DMS79 (cell line): ENCODE measurements around the gene S100A1.
A peak's percentile ranks its signal among the peaks of the same experiment; 100 is the strongest.

ENCODE experiments used
- DNase-seq: peaks from one replicate; lab custom pipeline; 2025; lab: John Stamatoyannopoulos, UW

The S100A1 gene

DNA sequence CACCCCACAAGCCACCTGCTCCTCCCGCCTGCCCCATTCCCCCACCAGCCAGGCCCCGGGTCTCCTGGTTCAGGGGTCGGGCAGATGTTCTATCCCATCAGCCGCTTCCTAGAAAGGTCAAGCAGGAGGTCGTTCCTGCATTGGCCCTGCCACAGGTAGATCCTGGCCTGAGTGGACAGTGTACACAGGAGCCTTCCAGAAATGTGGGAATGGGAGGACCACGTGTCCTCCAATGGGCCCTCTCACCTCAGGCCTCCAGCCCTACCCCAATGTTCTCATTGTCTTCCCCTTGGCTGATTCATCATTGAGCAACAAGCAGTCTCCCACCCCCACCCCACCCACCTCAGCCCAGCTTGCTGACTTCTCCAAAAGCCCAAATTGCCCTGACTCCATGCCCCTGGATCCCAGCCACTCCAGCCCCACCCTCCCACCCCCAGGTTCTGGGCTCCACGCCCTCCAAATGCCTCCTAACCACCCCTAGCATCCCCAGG lies 17.4 kb upstream of the S100A1 start:
- no peak for DNase-seq

DNA sequence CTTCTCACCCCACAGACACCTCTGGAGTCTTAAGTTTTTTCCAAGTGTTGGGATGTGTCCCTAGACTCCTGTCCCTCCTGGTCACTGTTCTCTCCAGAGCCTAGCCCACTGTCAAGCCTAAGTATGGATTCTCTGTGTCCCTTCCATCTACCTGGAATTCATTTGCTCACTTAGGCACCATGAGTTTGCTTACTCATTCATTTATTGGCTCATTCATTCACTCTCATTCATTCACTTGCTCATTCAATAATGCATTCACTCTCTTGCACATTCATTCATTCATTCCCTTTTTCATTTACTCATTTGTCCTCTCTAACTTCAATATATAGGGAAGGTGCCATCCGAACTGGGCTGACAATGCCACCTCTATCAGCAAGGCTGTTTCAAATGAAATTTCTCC lies 16.9 kb upstream of the S100A1 start:
- no peak for DNase-seq

DNA sequence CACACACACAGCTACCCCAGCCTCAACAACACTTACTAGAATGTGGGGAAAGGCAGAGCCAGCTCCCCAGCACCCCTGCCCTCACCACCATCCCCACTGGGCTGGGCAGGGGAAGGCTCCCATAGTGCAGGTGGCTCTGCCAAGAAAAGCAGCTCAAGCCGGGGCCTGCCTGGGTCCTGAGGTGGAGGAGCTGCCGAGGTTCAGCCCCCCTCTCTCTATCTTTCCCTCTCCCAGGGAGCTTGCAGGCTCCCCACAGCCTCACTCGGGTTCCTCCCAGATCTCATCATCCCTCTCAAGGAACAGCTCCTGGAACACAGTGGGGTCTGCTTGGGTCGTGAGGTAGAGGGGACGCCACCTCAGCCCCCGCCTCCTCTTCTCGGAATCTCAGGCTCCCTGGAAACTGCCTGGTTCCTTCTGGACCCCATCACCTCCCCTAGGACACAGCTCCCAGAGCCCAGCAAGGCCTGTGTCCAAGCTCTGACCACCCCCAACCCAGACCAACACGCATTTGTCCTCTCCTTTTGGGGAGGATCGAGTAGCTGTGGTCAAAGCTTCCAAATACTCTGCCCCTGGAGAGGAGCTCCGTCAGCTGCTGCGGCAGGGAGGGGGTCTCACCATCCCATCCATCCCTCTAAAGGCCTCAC lies 16.0 kb upstream of the S100A1 start:
- no peak for DNase-seq

DNA sequence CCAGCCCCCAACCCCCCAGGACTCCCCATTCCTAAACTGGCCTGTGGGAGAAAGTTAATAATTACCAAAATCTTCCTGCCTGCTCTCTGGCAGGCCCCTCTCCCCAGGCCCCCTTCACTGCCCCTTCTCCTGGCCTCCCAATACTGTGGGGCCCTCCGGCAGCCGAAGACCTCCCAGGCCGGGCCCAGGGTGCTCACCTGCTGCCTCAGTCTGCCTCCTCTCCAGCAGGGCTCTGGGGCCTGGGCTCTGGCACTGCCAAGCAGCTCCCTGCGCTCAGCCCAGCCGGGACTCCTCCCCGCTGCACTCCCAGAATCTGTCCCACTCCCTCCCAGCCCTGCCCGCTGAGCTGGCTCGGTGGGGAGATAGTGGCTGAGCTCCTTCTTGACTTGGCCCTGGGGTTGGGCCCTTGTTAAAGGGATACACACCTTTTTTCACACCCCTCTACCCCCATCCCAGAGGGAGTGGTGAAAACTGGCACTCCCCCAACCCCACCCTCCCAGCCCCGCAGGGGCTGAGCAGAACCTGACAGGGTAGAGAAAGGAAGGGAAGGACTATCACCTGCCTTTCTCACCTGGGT lies 15.4 kb upstream of the S100A1 start, which contains the start of gene S100A16:
Gene S100A16, minus strand, starts transcription at position 383 of the 577 bp plus-strand sequence. CDS start 4,986 bp downstream, outside the sequence.
- no peak for DNase-seq

DNA sequence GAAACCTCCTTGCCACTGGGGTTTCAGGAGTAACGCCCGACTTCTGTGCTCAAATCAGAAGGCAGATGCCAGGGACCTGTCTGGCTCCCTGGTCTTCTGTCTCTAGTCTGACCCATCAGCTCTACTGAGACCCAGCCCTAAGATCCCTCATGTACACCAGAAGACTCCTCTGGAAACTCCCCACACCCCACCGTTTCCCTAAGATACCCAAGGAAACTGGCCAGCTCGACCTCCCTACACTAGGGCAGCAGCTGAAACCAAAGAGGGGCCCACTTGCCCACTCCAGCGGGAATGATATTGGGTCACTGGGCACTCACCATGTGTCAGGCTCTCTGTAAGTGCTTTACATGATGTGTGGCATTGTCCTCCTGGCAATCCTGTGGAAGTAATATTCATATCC lies 14.8 kb upstream of the S100A1 start:
- DNase-seq, result no peak

DNA sequence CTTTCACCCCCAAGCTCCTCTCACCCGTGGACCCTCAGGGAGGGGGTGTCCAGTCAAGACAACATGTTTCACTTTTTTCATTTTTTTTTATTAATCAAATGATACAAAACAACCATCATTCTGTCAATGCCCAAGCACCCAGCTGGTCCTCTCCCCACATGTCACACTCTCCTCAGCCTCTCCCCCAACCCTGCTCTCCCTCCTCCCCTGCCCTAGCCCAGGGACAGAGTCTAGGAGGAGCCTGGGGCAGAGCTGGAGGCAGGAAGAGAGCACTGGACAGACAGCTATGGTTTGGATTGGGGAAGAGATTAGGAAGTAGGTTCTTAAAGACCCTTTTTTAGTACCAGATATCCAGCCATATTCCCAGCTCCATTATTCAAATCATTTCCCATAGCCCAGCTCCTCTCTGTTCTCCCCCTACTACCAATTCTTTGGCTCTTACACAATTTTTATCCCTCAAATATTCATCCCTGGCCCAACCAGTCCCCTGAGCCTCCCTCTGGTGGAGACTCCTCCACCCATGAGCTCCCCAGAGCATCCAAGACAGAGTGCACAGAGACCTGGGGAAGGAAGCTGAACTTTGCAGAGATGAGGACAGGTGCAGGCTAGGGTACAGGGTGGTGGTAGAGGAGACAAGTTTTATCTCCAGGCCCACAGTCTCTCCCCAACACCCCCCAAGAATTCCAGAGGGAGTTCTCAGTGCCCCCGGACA lies 13.9 kb upstream of the S100A1 start:
- no peak for DNase-seq

DNA sequence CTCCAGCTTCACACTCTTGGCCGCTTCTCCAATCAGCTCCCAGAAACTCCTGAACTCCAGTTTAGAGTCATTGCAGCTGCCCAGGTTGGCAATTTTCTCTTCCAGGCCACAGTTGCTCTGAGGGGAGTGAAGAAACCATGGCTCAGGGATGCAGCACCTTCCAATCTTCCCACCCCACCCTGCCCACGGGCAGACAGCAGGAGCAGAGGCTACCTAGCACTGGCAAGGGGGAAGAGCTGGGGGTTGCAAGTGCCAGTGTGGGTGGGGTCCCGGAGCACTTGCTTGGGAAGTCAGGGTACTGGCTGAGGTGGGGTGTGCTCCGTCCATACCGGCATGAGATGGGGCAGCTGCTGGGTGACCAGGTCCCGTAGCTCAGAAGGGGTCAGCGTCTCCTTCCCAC lies 13.3 kb upstream of the S100A1 start:
- no peak for DNase-seq

DNA sequence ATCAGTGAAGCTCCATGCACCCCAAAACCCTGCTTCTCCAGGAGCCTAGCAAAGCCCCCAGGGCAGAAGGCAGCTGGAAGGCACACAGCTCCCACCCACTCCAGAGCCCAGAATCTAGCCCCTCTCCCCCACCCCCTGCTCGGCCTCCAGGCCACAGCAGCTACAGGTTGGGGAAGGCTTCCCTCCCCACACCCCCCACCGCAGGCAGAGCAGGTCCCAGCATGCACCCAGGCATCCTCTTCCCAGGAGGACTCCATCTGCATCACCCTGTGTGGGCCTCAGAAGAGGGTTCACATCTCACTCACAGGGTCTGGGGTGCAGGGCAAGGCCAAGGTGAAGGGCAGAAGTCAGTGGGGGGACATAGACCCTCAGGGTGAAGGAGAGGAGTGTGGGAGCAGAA lies 12.8 kb upstream of the S100A1 start:
- DNase-seq, result no peak

DNA sequence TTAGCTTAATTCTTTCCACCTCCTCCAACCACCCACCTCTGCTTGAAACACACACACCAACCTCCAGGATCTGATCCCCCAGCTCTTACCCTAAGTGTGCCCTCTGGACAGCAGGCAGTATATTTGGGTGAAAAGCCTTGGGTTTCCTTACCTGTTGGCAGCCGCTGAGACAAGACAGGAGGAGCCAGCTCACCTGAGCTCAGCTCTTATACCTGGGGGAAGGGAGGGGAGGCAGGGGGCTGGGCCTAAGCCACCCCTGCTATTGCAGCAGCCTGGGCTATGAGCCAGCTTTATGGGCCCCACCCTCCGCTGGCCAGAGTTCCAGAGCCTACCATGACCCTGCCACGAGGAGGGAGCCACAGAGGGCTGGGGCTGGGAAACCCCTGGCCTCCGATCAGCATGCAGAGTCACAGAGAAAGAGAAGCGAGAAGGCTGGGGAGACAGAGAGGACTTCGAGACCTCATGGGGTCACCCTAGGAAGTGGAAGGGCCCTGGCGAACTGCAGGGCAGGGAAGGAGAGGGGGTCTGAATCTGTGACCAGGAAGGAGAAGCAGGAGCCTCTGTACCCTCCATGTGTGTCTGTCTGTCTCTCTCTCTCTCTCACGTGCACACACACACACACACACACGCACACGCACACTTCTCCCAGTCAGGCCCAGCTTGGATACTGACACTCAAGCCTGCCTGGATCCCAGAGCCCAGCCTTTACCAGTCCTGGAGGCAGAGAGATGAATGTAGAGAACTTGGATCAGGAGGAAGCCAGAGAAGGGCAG lies 11.9 kb upstream of the S100A1 start, which contains the start of gene S100A14:
Gene S100A14, minus strand, starts transcription at position 182 of the 773 bp plus-strand sequence. CDS start 467 bp downstream, outside the sequence.
- DNase-seq, result peak; percentile 23

DNA sequence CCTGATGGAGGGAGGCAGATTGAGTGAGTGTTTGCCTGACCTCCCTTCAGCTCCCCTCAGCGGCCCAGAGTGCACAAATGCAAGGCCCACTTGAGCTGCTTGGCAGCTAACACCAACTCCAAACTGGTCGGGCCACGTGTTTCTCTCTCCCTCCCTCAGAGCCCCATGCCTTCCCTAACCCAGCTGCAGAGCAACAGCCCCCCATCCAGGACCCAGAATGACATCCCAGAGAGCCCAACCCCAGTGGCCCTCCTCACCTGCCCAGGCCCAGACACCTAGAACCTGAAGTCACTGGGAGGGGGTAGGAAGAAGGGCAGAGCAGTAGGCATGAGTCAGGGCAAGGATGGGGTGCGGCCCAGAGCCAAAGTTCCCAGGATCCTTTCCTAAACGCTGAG lies 11.3 kb upstream of the S100A1 start:
- peak; percentile 14 for DNase-seq

DNA sequence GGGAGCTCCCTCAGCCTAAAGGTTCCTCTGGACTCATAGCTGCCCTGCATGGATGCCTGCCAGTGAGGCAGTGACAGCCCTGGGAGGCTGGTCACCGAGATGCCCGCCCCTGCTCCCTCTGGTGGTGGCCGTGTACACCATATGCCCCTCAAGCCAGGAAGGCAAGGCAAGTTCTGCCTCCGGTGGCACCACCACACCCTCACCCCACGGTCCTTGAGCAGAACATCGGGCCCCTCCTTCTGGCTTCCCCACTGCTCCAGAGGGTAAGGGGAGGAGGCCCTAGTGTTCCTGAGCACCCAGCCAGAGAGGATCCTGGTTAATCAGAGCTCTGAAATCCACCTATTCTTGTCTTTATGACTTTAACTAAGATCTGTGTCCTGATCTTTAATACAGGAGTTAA lies 10.6 kb upstream of the S100A1 start:
- no peak for DNase-seq

DNA sequence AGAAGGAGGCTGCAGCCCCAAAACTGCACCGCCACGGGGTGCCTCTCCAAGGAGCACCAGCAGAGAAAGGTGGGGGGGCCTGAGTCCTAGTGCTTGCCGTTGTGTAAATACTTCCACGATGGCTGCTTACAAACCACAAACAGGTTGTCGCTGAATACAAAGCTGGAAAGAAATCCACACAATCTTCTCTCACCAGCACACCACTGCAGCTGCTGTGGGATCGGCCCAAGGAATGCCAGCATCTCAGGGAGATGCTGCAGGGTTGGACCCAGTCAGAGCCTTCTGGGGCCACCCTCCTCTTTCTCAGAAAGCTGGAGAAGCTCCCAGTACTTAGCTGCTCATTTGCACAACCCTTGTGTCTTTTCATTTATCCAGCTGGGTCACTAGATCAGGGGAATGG lies 9.1 kb upstream of the S100A1 start:
- DNase-seq, result no peak

DNA sequence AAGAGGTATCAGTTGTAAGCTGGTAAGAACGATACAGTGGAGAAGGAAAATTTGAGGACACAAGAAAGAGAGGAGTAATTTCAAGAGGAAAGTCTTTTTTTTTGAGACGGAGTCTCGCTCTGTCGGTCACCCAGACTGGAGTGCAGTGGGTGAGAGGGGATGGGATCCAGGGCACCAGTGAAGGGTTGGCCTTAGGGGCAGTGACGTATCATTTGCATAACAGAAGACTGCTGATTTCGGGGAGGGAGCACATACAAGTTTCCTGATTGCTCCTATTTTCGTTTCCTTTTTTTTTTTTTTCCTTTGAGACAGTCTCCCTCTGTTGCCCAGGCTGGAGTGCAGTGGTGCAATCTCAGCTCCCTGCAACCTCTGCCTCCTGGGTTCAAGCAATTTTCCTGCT lies 5.1 kb upstream of the S100A1 start:
- no peak for DNase-seq

DNA sequence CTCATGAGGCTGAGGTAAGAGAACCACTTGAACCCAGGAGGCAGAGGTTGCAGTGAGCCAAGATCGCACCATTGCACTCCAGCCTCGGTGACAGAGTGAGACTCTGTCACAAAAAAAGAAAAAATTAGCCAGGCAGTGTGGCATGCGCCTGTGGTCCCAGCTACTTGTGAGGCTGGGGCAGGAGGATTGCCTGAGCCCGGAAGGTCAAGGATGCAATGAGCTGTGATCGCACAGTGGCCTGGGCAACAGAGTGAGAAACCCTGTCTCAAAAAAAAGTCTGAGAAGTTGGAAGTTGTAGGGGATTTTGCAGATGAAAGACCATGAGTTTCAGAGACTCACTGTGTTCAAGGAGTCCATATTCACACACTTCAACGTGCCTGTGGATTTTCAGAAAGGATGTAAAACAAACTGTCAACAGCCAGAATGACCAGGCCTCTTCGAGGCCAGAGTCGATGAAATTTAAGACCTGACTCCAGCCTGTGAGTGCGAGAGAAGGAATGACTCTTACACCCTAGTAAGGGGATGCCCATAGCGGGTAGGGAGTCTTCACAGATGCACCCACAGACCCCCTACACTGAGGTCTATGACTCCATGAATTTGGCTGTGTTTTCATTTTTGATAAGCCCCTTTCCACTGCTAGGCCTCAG lies 3.1 kb upstream of the S100A1 start:
- no peak for DNase-seq

DNA sequence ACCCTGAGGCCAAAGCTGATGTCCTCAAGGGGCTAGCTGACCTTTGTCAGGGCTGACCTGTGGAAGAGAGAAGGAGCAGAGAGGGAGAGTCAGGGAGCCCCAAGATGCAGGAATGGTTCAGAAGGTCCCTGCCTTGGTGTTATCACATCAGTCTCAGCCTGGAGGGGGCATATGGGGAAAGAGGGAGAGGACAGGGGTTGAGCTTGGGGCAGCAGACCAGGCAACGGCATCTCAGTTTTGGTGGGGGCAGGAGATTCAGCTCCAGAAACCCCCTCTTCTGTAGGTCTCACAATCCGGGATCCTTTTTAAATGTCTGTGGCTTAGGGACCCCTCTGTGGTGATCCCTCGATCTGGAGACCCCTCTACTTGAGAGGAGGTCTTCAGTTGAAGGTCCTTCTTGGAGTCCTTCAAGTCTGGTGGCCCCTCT lies 1.7 kb upstream of the S100A1 start:
- DNase-seq, result no peak

DNA sequence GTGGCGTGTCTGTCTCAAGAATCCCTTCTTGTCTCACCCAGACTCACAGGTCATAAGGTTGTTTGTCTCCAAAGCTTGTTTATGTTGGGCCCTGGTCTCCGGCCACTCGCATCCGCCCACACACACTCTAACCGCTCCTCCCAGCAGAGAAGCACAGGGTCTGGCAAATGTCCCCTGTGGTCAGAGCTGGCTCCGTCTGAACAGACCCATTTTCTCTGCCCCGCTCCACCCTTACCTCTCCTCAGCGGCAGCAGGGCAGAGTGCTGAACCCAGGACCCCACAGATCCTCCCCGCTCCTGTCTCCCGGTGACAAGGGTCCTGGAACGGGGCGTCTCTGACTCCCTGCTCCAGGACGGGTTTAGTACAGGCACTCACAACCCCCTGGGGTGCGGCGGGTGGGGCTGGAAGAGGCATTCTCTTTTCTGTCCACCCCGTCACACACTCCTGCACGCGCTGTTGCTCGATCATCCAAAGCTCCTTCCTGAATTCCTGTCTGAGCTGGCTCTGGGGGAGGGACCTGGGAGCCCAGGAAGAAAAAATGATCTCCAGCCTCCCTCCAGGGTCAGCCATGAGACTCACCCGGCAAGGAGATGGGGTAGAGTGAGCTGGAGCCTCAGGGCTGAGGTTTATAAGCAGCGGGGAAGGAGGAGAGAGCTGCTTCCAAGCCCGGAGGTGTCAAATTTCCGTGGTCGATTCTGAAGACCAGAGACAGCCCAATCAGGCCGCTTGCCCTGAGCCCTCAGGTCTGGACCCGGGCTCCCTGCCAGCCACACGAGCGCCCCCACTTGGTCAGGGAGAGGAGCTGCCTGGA lies 1.1 kb upstream of the S100A1 start, which contains the start of gene S100A13:
Gene S100A13, minus strand, starts transcription at position 602 of the 811 bp plus-strand sequence. CDS start 1,033 bp downstream, outside the sequence.
- peak; percentile 96 for DNase-seq

DNA sequence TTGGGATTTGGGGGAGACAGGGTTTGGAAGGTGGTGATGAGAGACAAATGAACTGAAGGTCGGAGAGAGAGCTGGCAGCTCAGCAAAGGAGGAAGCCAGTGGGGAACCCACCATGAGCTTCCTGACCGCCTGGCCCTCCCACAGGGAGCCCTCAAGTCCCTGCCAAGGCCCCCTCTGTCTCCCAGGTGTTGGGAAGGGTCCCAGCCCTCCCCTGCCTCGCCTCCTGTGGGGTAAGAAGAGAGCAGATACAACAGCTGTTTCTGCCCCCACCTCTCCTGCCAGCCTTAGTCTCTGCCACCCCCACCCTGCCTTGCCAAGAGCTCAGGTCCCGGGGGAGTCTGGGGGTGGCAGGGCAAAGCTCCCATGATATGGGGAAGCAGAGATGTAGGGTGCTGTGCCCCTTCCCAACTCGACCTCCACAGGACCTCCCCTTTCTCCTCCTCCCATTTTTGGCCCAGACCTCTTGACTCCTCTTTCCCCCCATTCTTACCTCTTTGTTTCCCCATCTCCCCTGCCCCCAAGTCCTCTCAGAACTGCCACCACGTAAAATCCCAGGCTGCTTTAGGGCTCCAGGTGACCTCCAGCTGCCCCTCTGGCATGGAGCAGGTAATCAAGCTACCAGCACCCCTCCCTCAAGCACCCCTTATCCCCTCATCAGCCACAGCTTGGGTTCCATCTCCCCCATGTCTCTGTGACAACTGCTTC lies 556 bp downstream of the S100A1 start:
- DNase-seq, result no peak

DNA sequence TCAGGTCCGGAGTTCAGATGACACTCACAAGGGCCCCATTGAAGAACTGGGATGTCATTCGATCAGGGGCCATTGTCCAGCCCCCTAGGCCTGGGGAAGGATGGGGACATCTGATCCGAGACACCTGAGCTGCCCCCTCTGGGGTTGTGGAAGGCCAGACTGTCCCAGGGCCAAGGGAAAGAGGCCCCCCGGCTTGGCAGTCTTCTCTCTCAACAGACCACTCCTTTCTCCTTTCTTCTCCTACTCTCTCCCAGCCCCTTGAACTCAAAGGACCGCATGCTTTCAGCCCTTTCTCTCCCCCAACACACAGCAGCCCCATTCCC lies 1.1 kb downstream of the S100A1 start:
- no peak for DNase-seq

DNA sequence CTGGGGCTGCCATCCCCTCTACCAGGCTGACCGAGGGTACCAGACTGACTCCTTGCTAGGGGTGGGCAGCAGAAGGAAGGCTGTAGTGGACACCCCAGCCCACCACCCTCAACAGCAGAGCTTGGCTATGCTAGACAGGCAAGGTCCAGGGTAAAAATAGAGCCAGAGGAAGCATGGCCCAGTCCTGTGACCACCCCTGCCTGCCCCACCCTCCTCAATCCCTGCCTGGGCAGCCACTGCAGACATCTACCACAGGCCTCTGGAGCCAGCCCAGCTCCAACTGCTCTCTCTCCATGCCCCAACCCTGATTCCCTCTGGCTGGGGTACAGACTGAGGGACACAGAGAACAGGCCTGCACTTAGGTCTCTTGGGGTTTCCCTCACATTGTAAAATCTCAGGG lies 1.7 kb downstream of the S100A1 start:
- no peak for DNase-seq

DNA sequence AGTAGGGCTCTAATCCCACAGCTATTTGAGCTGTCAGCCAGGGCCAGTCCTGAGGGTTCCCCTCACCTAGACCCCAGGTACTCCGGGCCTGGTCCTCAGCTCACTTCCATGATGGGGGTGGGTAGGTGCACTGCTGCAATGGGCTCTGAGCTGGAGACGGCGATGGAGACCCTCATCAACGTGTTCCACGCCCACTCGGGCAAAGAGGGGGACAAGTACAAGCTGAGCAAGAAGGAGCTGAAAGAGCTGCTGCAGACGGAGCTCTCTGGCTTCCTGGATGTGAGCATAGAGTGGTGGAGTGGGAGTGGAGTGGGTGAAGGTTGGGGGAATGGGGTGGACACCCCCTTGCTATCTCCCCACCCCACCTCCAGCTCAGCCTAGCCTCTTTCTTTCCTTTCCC lies 2.1 kb downstream of the S100A1 start:
- no peak for DNase-seq
